B cell (primary cell): ENCODE measurements around the gene OR9Q1.

Experiments used
- CTCF ChIP-seq: fragments of 200-600 bp; IDR thresholded peaks from one replicate; pipeline ENCODE4 v1.8.0; 2022; ENCODE audit warnings: antibody characterized with exemption, mild to moderate bottlenecking
- EZH2 ChIP-seq: IDR thresholded peaks from 2 replicates; pipeline ENCODE4 v1.6.1; 2012; ENCODE audit warnings: borderline replicate concordance, low read depth, mild to moderate bottlenecking, moderate library complexity, low read length; ENCODE audit not compliant: insufficient read depth, poor library complexity, severe bottlenecking

- TF ChIP-seq CTCF (no peak), EZH2 (no peak)
Measured at GRCh38 chr11:58165504-58166106, 141.9 kb downstream of the OR9Q1 start.
